NCI-H82 (cell line): ENCODE measurements around the gene CHRM1.

Experiments used
- DNase-seq: peaks from one replicate; lab custom pipeline; 2025; lab: John Stamatoyannopoulos, UW

CHRM1 gene

DNA sequence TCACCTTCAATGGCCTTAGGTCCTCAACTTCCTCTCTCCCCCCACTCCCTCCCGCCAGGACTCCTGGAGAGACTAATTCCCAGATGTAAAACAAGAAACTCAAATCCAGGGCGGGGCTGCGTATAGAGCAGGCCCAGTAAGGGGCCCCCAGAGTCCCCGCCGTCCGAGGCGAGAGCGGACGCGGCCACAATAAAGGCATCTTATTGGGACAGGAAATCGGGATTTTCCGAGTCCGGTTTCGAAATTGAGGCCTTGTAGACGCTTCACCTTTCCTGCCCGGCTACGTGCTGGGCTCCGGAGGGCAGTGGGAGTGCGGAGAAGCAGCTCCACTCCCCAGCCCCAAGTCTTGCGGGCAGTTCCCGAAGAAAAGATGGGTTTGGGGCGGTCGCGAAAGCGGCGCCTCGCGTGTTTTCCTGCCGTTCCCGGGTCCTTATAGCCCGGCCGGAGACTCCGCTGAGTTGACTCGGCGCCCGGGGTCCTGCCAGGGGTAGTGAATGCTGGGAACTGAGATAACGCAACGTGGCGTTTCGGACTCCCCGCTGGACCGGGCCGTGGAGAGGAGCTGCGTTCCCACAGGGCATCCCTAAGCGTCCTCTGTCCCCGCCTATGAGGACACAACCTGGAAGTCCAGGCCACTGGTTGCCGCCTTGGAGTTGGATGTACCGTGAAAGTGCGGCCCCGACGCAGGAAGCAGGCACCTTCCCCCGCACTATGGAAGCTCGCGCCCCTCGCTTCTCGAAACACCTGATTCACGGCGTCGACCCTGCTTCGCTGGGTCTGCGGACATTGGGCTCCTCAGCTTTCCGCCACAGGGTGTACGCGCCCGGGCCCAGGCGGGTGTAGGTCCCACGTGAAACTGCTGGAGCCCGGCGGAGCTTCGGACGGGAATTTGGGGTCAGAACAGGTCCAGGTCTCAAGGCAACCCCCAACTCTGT lies 4.8 kb upstream of the CHRM1 start:
- DNase-seq, result no peak

DNA sequence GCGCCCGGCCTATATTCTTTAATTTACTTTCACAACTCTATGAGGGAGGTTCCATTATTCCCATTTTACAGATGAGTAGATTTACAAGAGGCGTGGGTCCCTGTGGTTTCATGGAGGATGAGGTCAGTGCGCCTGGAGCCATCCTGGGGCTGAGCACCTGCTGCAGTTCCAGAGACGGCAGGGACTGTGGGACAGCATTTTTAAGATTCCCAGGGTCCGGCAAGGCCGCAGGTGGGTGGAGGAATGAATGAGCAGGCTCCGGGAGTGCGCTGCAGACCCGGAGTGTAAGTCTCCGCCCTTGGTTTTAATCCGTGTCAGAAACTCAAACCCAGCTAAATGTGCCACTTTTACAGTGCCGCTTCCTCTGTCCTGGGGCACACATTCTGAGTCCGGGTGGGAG lies 4.1 kb upstream of the CHRM1 start:
- no peak for DNase-seq

DNA sequence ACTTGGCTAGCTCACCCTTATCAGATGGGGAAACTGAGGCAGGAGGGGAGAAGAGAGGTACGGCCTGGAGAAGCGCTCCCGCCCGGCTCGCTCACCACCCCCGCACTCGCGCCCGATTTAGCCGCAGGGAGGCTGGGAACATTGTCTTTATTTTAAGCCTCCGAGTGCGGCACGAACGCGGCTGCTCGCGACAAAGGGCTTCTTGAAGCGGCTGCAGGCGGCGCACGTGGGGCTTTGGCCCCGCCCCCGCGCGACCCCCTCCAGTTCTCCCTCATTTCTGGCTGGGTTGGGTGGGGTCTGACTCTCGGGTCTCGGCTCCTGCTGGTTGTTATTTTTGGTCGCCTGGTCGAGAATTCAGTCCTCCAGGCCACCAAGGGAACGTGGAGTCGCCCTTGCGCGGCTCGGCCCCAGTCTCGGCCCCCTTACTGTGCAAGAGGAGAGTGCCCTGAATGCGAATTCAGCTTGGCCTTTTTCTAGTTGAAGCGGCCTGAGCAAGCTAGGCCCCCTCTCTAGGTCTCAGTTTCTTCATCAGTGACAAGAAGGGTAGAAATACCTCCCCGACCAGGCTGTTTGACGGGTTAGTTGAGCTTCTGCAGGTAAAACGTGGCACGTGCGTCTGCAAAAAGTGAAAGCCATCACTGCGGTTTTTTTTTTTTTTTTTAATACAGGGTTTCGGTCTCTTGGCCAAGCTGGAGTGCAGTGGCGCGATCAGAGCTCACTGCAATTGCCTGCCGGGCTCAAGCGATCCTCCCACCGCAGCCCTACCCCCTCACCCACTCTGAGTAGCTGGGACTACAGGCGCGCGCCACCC lies 2.6 kb upstream of the CHRM1 start:
- no peak for DNase-seq

- DNase-seq, result no peak
Measured at GRCh38 chr11:62922653-62923431, 1.7 kb upstream of the CHRM1 start.

GRCh38 chr11:62922189-62922589 lies 1.0 kb upstream of the CHRM1 start:
- no peak for DNase-seq

- DNase-seq, result no peak
Measured at GRCh38 chr11:62921573-62922188, 518 bp upstream of the CHRM1 start.

- no peak for DNase-seq
Measured at GRCh38 chr11:62919898-62920640, 1.1 kb downstream of the CHRM1 start.

- no peak for DNase-seq
Measured at GRCh38 chr11:62919476-62919875, 1.7 kb downstream of the CHRM1 start.

GRCh38 chr11:62918531-62918930 lies 2.6 kb downstream of the CHRM1 start:
- peak; percentile 81 for DNase-seq

DNA sequence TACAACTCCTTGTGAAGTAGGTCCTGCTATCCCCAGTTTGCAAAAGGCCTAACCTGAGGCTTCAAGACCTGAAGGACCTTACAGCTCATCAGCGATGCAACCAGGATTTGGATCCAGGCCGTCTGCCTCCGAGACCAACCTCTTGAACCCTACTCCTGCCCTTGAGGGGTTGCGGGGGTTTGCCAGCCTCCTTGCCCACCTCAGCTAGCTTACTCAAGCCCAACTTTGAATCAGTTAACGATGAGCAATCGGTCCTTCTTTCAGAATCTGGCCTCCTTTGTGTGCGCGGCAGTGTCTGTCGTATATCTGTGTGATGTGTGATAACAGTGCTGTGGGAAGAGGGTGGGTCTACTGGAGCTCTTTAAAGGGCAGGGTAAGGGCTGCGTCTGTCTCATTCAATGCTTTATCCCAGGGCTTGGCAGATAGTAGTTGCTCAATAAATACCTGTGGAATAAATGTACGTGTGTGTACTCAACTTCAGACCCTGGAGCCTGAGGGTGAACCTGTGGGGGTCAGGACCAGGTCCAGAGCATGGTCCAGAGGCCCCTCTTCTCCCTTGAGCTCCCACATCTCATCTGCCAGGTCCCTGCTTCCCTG lies 3.2 kb downstream of the CHRM1 start:
- DNase-seq, result no peak

DNA sequence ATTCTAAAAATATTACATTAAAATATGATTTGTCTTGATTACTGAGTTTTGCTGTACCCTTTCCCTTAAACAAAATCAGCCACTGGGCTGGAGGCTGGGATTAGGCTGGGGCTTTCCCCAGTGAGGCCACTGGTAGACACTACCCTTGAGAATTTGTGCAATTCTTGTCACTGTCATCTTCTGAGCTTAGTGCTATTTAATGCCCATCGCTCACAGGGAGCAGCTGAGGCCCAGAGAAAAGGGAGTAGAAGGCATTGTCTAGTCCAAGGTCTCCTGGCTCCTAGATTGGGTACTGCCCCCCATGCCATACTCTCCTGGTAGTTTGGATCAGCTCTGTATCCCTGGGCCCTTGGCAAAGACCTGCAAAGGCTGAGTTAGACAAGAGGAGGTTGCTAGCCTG lies 6.7 kb downstream of the CHRM1 start:
- peak; percentile 39 for DNase-seq

DNA sequence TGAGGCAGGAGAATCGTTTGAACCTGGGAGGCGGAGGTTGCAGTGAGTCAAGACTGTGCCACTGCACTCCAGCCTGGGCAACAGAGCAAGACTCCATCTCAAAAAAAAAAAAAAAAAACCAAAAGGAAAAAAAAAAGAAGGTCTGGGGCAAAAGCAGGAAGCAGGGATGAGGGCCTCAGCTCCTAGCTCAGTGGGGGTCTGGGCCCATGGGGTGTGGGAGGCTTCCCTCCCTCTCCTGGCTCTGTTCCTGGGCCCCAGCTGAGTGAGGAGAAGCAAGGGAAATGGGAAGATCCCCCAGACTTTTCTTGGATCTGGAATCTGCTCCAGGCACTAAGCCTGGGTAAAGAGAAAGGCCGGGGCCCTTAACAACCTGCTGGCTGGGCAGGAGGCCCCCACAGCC lies 8.9 kb downstream of the CHRM1 start:
- DNase-seq, result no peak

GRCh38 chr11:62911137-62912130 lies 9.7 kb downstream of the CHRM1 start:
- DNase-seq, result peak; percentile 59

DNA sequence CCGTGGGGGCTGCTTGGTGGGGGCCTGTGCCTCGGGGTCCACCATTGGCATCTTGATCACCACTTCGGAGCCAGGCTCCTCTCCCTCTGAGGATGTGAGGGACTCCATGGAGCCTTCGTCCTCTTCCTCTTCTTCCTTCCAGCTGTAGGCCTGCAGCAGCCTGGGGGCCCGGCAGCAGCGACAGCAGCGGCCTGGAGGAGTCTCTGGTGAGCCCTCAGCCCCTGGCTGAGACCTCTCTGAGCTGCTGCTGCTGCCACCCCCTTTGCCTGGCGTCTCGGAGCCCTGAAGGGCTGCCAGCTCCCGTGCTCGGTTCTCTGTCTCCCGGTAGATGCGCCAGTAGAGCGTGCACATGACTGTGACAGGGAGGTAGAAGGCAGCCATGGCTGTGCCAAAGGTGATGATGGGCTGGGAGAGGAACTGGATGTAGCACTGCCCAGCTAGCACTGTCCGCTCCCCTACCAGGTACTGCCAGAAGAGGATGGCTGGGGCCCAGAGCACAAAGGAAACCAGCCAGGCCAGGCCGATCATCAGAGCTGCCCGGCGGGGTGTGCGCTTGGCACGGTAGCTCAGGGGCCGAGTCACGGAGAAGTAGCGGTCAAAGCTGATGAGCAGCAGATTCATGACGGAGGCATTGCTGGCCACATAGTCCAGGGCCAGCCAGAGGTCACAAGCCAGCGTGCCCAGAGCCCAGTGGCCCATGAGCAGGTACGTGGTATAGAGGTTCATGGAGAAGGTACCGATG lies 10.9 kb downstream of the CHRM1 start:
- DNase-seq, result no peak

DNA sequence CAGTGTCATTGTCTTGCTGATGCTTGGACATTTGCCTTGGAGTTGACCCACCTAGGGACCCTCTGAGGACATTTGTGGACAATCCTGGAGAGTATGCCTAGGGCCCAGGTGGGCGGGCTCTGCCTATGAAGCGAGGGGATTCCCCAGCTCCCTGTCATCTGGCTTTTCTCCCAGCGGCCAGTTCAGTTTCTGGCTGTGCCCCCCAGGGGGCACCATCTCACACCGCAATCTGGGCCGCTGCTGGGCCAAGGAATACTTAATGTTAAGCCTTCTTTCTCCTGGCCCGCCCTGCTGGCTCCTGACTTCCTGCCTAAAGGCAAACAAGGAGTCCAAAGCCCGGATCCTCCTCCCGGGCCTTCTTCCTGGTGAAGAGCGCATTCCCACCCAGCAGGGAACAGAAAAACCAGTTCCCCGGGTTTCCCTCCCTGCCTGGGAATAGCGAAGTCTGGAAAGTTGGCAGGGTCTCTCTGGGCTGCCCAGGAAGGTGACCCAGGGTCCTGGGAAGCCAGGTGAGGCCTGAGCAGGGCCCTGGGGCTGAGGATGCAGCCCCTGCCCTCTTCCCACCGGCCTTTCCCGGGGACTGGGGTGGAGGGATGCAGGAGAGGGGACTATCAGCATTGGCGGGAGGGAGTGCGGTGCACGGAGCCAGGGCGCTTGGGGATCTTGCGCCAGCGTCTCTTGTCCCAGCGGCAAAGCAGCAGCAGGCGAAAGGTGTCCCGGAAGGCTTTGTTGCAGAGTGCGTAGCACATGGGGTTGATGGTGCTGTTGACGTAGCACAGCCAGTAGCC lies 11.9 kb downstream of the CHRM1 start:
- DNase-seq, result peak; percentile 93

GRCh38 chr11:62908468-62909072 lies 12.6 kb downstream of the CHRM1 start:
- DNase-seq, result no peak

- DNase-seq, result peak; percentile 86
Measured at GRCh38 chr11:62905927-62906531, 15.1 kb downstream of the CHRM1 start.
